ENCODE measurements around the gene WASHC2C. TPM values are rescaled to one million over a fixed set of nuclear protein-coding genes. Genes with fewer than 3 reads are reported as not detected.
A peak's percentile ranks its signal among the peaks of the same experiment; 100 is the strongest.
"Not testable (repeated sequence)": the region's sequence is repeated elsewhere in the genome, so short reads cannot be mapped to it uniquely, and the experiment has no call there.

WASHC2C gene
- polyA plus RNA-seq, 4 donors = 15.0 to 62.2 (median 20.7) TPM

DNA sequence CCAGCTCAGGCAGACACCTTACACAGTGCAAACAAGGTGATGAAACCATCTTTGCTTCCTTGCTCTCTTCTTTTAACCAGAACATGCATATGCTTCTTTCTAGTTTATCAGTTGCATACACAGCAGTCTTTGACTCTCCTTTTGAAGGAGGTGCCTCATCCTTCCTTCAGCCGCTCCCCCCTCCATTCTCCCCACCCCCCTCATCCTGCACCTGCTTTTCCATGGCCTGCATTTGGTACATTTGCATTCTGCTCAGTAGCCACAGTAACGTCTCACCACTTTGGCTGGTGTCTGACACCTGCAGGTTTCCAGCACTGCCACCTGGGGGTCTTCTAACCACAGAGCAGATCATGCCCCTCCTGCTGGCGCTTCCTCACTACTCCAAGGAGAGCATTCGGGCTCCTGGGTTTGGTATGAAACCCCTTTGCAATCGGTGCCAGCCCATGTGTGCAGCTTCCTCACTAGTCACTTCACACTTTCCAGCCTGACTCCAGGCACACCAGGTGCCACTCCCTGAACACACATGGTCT, 60.2 kb downstream of the WASHC2C start:
- WGBS, 3 donors = 63 to 100% (median 67%) methylated on average over 1 to 2 of the region's 5 CpGs
- H3K4me1 ChIP-seq (ENCODE audit: control insufficient read depth in 3 of 3, insufficient read depth in 2 of 3, low read depth in 1 of 3, low read length in 2 of 3); H3K9me3 ChIP-seq (ENCODE audit: control insufficient read depth in 2 of 2, insufficient read depth in 1 of 2, low read depth in 1 of 2, low read length in 1 of 2); H3K27ac ChIP-seq (ENCODE audit: low read depth in 1 of 3, low read length in 2 of 3); DNase-seq; H3K4me3 ChIP-seq (ENCODE audit: low read depth in 1 of 3, low read length in 3 of 3); FAIRE-seq; H3K27me3 ChIP-seq (ENCODE audit: control insufficient read depth in 3 of 3, insufficient read depth in 3 of 3, low read length in 3 of 3): not testable (repeated sequence)
- peaks cover 0 to 20% (median 4%) of the 10 kb centered on the region in 3 donors for H3K36me3 ChIP-seq (ENCODE audit: control insufficient read depth in 3 of 3, insufficient read depth in 2 of 3, low read depth in 1 of 3, low read length in 3 of 3)

GRCh38 chr10:45789991-45790390, 62.9 kb downstream of the WASHC2C start:
- H3K4me1 ChIP-seq (ENCODE audit: control insufficient read depth in 3 of 3, insufficient read depth in 2 of 3, low read depth in 1 of 3, low read length in 2 of 3); DNase-seq; FAIRE-seq; H3K27me3 ChIP-seq (ENCODE audit: control insufficient read depth in 3 of 3, insufficient read depth in 3 of 3, low read length in 3 of 3); H3K4me3 ChIP-seq (ENCODE audit: low read depth in 1 of 3, low read length in 3 of 3); H3K27ac ChIP-seq (ENCODE audit: low read depth in 1 of 3, low read length in 2 of 3); H3K9me3 ChIP-seq (ENCODE audit: control insufficient read depth in 2 of 2, insufficient read depth in 1 of 2, low read depth in 1 of 2, low read length in 1 of 2): not testable (repeated sequence)
- peaks cover 0 to 22% (median 5%) of the 10 kb centered on the region in 3 donors for H3K36me3 ChIP-seq (ENCODE audit: control insufficient read depth in 3 of 3, insufficient read depth in 2 of 3, low read depth in 1 of 3, low read length in 3 of 3)
- WGBS, 3 donors = 96 to 99% (median 98%) methylated on average over 8 of the region's 8 CpGs

DNA sequence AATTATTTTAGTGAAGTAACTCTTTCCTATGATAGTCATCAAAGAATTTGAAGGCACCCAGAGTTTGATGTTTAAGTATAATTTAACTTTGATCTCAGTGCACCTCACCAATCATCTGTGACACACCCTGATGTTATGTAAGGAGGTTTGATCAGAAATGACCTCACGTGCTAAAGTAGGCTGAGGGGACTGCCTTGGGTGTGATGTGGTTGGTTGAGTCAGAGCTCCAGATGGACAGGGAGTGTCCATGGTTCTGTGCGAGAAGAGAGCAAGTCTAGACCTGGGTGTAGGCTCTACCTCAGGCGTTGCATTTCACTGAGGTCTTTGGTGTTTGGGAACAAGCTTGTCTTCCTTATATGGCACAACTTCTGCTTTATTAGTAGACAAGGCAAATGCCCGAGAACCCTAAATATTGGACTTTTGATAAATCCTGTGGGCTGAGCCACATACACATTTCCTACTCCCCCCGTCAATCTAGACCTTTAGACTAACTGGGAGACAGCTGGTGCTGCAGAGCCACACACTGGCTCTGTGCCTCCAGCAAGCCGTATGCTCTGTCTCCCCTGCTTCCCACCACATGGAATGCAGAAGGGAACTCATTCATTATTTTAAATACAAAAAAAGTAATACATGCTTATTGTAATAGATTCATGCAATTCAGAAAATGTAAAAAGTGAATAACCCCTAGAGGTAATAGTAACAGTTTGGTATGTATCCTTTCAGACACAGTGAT, 63.8 kb downstream of the WASHC2C start:
- not testable (repeated sequence) for H3K9me3 ChIP-seq (ENCODE audit: control insufficient read depth in 2 of 2, insufficient read depth in 1 of 2, low read depth in 1 of 2, low read length in 1 of 2); H3K4me3 ChIP-seq (ENCODE audit: low read depth in 1 of 3, low read length in 3 of 3); H3K27ac ChIP-seq (ENCODE audit: low read depth in 1 of 3, low read length in 2 of 3); H3K27me3 ChIP-seq (ENCODE audit: control insufficient read depth in 3 of 3, insufficient read depth in 3 of 3, low read length in 3 of 3); H3K4me1 ChIP-seq (ENCODE audit: control insufficient read depth in 3 of 3, insufficient read depth in 2 of 3, low read depth in 1 of 3, low read length in 2 of 3); FAIRE-seq
- 79 to 92% (median 90%) methylated on average over 4 to 6 of the region's 6 CpGs for WGBS, 3 donors
- DNase-seq = peak in 1 of 2 donors; percentile 1
- peaks cover 0 to 18% (median 3%) of the 10 kb centered on the region in 3 donors for H3K36me3 ChIP-seq (ENCODE audit: control insufficient read depth in 3 of 3, insufficient read depth in 2 of 3, low read depth in 1 of 3, low read length in 3 of 3)

DNA sequence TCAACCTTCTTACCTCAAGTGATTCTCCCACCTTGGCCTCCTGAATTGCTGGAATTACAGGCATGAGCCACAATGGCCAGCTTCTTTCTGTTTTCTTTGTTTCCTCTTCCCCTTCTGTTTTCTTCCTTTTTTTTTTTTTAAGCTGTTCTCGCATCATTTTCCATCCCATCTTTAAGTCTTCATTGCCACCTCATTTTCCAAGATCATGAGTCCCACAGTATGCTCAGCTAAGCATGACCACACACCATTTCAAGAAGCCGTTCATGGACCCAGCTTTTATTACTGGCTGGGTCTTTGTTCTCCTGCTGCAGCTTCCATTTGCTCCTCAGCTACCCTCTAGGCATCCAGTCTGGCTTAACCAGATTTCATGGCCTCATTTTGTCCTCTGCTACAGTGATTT, 67.7 kb downstream of the WASHC2C start:
- DNase-seq; H3K9me3 ChIP-seq (ENCODE audit: control insufficient read depth in 2 of 2, insufficient read depth in 1 of 2, low read depth in 1 of 2, low read length in 1 of 2); H3K4me3 ChIP-seq (ENCODE audit: low read depth in 1 of 3, low read length in 3 of 3); H3K27ac ChIP-seq (ENCODE audit: low read depth in 1 of 3, low read length in 2 of 3); H3K4me1 ChIP-seq (ENCODE audit: control insufficient read depth in 3 of 3, insufficient read depth in 2 of 3, low read depth in 1 of 3, low read length in 2 of 3); H3K27me3 ChIP-seq (ENCODE audit: control insufficient read depth in 3 of 3, insufficient read depth in 3 of 3, low read length in 3 of 3); FAIRE-seq; H3K36me3 ChIP-seq (ENCODE audit: control insufficient read depth in 3 of 3, insufficient read depth in 2 of 3, low read depth in 1 of 3, low read length in 3 of 3): not testable (repeated sequence)
- 69 to 92% (median 81%) methylated on average over 2 of the region's 2 CpGs for WGBS, 3 donors

GRCh38 chr10:45803060-45804010, 76.3 kb downstream of the WASHC2C start:
- not testable (repeated sequence) for DNase-seq; H3K36me3 ChIP-seq (ENCODE audit: control insufficient read depth in 3 of 3, insufficient read depth in 2 of 3, low read depth in 1 of 3, low read length in 3 of 3); H3K4me1 ChIP-seq (ENCODE audit: control insufficient read depth in 3 of 3, insufficient read depth in 2 of 3, low read depth in 1 of 3, low read length in 2 of 3); H3K27me3 ChIP-seq (ENCODE audit: control insufficient read depth in 3 of 3, insufficient read depth in 3 of 3, low read length in 3 of 3); H3K4me3 ChIP-seq (ENCODE audit: low read depth in 1 of 3, low read length in 3 of 3); FAIRE-seq; H3K9me3 ChIP-seq (ENCODE audit: control insufficient read depth in 2 of 2, insufficient read depth in 1 of 2, low read depth in 1 of 2, low read length in 1 of 2); H3K27ac ChIP-seq (ENCODE audit: low read depth in 1 of 3, low read length in 2 of 3)
- WGBS, 3 donors = 59 to 71% (median 68%) methylated on average over 12 to 13 of the region's 13 CpGs

GRCh38 chr10:45804996-45805395, 77.9 kb downstream of the WASHC2C start:
- H3K27me3 ChIP-seq (ENCODE audit: control insufficient read depth in 3 of 3, insufficient read depth in 3 of 3, low read length in 3 of 3); DNase-seq; FAIRE-seq: not testable (repeated sequence)

DNA sequence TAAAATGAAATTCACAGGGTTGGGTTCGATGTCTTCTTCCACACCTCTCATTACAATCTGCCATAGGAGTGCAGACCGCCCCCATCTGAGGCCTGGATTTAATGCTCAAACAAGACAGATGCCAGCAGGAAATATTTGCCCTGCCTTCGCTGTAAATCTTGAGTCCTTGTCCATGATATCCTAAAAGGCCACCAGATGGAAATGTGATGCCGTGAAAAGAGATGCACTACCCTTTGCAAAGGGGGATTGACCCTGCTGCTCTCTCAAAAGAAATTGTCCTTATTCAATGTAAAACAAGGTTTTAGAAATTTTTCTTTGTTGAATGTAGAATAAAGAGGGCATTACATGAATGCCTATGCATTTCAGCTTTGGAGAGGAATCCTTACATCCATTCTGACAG, 82.8 kb downstream of the WASHC2C start:
- H3K36me3 ChIP-seq (ENCODE audit: control insufficient read depth in 3 of 3, insufficient read depth in 2 of 3, low read depth in 1 of 3, low read length in 3 of 3) = no peaks in the 10 kb centered on the region
- H3K4me3 ChIP-seq (ENCODE audit: low read depth in 1 of 3, low read length in 3 of 3) = no peak overlapping the region
- WGBS, 3 donors = 85 to 89% (median 88%) methylated on average over 4 of the region's 4 CpGs
- H3K27me3 ChIP-seq (ENCODE audit: control insufficient read depth in 3 of 3, insufficient read depth in 3 of 3, low read length in 3 of 3) = no peaks in the 10 kb centered on the region
- no peaks in the 10 kb centered on the region for H3K9me3 ChIP-seq (ENCODE audit: control insufficient read depth in 2 of 2, insufficient read depth in 1 of 2, low read depth in 1 of 2, low read length in 1 of 2)
- H3K4me1 ChIP-seq (ENCODE audit: control insufficient read depth in 3 of 3, insufficient read depth in 2 of 3, low read depth in 1 of 3, low read length in 2 of 3) = no peaks in the 10 kb centered on the region
- FAIRE-seq (no peak), DNase-seq (no peak)
- no peak overlapping the region for H3K27ac ChIP-seq (ENCODE audit: low read depth in 1 of 3, low read length in 2 of 3)

More at GRCh38 chr10:45804996-45805395, 77.9 kb downstream of the WASHC2C start:
- 51 to 60% (median 58%) methylated on average over 2 of the region's 2 CpGs for WGBS, 3 donors
- not testable (repeated sequence) for H3K4me1 ChIP-seq (ENCODE audit: control insufficient read depth in 3 of 3, insufficient read depth in 2 of 3, low read depth in 1 of 3, low read length in 2 of 3); H3K9me3 ChIP-seq (ENCODE audit: control insufficient read depth in 2 of 2, insufficient read depth in 1 of 2, low read depth in 1 of 2, low read length in 1 of 2); H3K4me3 ChIP-seq (ENCODE audit: low read depth in 1 of 3, low read length in 3 of 3); H3K27ac ChIP-seq (ENCODE audit: low read depth in 1 of 3, low read length in 2 of 3); H3K36me3 ChIP-seq (ENCODE audit: control insufficient read depth in 3 of 3, insufficient read depth in 2 of 3, low read depth in 1 of 3, low read length in 3 of 3)

- Histone ChIP-seq H3K4me1 (ENCODE audit: control insufficient read depth in 3 of 3, insufficient read depth in 2 of 3, low read depth in 1 of 3, low read length in 2 of 3) (no peaks in the 10 kb centered on the region), H3K9me3 (ENCODE audit: control insufficient read depth in 2 of 2, insufficient read depth in 1 of 2, low read depth in 1 of 2, low read length in 1 of 2) (no peaks in the 10 kb centered on the region), H3K4me3 (ENCODE audit: low read depth in 1 of 3, low read length in 3 of 3) (no peak overlapping the region), H3K36me3 (ENCODE audit: control insufficient read depth in 3 of 3, insufficient read depth in 2 of 3, low read depth in 1 of 3, low read length in 3 of 3) (no peaks in the 10 kb centered on the region), H3K27me3 (ENCODE audit: control insufficient read depth in 3 of 3, insufficient read depth in 3 of 3, low read length in 3 of 3) (no peaks in the 10 kb centered on the region), H3K27ac (ENCODE audit: low read depth in 1 of 3, low read length in 2 of 3) (no peak overlapping the region)
- WGBS, 3 donors = 83 to 91% (median 90%) methylated on average over 6 of the region's 6 CpGs
- no peak for DNase-seq
- FAIRE-seq = no peak
Observed at GRCh38 chr10:45811075-45811474, 84.0 kb downstream of the WASHC2C start.
